HG03442 (cell line): ENCODE results near the gene CTBP1.

Experiments
- ATAC-seq: cut with Tn5 transposase; IDR thresholded peaks from one replicate; pipeline ENCODE4 v1.9.1; 2021; ENCODE audit warnings: mild to moderate bottlenecking, moderate library complexity; ENCODE audit not compliant: unreplicated experiment

The CTBP1 gene

DNA sequence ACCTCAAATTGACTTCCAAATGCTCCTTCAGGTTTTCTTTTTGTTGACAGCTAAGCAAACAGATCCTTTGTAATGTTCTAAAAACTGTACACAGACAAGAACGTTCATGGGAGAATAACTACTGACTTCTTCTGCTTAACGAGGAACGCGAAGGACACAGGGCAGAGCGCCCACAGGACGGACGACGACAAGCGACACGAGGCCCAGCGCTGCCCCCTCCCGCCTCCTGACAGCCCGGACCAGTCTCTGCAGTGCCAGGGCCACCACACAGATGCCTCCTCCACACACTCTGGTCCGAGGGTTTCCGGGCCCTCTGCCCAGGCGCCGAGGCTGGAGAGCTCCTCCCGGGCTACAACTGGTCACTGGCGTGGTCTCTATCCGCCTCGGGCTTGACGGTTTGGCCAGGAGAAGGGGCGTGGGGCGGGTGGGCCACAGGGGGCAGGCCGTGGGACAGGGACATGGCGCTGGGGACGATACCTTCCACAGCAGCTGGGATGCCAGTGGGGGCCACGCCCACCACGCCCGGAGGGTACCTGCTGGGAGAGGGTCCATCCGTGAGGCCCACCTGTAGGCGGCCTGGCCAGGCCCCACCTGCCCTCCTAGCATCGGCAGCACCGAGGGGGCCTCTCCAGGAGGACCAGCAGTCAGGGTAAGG, 36.9 kb downstream of the CTBP1 start:
- no peak for ATAC-seq

DNA sequence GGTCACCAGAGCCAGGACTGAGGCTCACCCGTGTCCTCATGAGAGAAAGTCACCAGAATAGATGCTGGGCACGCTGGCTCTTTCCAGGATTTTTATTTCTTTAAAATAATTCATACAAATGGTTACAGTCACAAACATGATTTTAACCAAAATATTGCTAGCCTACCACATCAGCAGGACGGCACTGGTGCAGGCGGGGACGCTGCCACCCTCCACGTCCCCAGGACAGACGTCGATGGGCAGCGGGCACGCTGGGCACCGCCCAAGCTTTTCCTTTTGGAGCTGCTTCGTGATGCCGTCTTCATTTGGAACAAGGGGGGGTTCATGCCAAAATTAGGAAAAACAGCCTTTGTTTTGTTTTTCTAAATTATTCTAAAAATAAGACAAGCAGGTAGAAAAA, 37.6 kb downstream of the CTBP1 start:
- no peak for ATAC-seq

DNA sequence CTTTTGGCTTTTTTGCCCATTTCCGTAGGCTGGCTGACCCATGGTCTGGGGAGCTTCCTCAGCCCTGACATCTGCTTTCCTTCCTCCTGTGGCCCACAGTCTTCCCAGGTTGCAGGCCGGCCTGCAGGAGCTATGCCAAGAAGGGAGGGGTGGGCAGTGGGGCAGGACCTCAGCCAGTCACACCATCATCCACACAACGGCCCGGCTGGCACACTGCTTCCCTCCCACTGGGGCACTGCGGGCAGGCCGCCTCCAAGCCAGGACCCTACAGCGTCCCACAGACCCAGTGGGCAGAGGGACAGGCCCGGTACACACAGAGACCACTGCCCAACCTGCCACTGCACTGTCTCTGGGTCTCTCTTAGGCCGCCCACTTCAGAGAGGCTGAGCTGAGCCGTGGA, 38.0 kb downstream of the CTBP1 start:
- no peak for ATAC-seq

DNA sequence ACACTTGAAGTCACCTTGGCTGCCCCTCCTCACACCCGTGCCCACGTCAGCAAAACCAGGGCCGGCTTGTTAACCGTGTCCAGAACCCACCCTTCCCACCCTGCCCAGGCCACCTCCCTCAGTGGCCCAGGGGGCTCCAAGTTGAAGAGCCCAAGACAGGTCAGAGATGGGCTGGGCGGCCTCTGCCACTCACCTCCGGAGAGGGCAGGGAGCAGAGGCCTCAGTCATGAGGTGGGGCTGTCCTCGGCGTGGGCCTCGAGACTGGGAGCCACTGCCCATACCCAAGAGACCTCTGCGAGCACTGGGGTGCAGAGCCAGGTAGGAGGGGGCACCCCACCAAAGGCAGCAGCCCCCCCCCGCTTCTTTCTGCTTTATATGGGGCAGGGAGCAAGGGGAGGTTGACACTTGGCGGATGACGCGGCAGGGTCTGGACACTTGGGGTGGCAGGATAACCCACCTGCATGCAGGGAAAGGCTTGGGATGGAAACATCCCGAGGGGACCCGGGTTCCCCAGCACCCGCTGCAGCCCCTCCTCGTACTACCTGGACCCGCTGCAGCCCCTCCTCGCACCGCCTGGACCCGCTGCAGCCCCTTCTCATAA, 38.6 kb downstream of the CTBP1 start:
- no peak for ATAC-seq

DNA sequence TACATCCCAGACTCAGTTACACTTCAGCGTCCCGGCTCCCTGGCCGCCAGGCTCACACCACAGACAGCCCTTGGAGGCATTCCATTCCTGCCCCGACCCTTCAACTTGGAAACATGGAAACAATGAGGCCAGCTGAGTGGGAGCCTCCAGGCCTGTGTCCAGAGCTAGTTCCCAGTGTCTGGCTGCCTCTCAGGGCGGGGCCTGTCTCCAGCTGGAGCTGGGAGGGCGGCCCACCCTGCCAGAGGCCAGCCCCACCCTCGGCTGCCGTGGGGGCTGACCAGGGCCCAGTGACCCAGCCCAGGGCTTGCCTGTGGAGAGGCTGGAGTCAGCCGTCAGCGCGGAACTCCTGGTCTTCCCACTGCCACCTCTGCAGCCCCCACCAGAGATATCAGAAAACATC, 39.1 kb downstream of the CTBP1 start:
- ATAC-seq, result no peak

DNA sequence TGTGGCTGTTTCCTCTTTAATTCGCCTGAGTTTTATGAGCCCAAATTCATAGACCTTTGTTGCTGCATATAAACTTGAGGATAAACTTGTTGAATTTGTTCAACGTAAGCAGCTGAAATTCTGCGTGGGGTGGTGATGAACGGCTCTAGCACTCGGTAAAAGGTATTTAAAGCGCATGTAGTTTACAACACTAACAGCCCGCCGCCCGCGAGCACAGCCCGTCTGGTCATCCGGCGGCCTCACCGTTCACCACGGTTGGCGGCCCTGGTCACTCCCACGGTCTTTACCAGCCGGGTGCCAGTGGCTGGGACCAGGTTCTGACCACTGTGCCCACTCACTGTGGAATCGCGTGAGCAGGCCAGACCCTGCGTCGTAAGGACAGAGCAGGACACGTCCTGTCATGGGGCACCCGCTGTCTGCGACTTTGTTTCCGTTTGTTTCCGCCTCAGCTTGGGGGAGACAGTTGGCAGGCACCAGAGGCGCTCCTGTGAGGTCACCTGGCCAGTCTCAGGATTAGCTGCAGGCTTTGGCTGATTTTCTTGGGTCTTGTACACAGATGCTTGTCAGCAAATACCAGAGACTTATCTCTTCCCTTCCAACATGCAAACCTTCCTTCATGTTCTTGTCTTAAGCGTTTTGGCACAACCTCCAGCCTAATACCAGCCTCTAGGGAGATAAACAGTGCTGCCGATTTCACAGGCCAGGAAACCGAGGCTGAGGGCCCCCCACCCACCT, 39.8 kb downstream of the CTBP1 start:
- ATAC-seq, result no peak

DNA sequence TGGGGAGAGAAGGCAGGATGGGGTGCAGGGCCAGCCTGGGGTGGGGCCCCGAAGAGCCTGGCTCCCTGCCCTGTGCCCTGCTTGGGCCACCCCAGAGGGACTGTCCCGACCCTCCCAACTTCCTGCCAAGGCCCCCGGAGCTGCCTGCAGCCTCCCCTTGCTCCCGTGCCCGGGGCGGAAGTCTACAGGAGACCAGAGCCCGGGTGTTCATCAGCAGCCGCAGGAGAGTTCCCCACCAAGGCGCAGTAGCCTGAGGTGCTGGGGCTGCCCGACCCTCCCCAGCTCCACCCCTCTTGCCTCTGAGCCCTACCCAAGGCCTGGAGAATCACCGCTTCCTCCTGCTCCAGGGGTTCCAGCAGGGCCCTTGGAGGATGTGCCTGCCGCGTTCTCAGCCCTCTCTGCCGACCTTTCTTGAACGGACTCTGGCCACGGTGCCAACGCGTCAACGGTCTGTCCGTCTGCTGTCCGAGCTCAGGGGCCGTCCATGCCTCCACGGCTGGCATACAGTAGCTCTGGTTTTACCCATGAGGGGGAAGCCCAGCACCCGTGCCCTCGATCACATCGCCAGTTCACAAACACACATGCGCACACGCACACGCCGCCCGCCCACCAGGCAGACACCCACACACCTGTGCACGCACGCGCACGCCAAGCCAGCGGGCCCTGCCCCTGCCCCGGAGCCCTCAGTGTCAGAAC, 40.5 kb downstream of the CTBP1 start:
- ATAC-seq, result no peak

DNA sequence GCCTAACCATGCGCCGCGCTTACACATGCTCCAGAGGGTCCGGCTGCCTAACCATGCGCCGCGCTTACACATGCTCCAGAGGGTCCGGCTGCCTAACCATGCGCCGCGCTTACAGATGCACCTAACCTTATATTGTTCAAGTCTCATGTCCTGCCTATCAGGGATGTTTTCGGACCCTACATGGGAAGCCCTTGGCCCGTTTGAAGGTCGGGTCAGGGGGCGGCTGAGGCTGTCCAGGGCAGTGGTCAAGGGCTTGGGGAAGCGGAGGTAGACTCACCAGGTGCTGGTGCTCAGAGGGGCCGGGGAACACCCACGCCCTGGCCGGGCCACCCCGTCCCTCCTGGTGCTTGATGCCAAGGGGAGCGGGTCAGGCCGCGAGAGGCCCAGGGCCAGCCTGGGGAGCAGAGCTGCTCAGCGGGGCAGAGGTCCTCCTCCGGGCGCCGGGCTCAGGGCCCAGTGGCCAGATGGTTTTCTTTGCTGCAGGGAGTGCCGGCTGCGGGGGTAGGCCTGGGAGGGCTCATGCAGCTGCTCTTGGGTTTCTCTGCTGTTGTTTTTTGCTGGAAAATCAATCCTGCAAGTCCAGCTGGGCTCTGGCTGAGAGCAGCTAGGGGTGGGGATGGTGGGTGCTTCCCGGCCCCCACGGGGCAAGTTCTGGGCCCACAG, 41.2 kb downstream of the CTBP1 start:
- ATAC-seq, result no peak

DNA sequence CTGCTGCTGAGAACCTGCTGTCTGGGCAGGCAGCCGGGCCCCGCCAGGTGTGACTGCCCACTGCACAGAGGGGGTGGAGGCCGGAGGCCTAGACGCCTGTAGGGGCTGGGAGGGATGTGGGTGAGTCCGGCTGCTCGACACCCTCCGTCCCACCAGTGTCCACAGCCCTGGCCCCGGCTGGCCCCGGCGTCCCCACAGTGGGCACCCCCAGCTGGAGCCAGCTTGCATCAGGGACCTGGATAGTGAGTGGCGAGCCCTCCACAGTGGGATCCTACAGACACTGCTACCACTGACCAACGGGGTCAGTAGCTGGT, 41.8 kb downstream of the CTBP1 start:
- no peak for ATAC-seq

DNA sequence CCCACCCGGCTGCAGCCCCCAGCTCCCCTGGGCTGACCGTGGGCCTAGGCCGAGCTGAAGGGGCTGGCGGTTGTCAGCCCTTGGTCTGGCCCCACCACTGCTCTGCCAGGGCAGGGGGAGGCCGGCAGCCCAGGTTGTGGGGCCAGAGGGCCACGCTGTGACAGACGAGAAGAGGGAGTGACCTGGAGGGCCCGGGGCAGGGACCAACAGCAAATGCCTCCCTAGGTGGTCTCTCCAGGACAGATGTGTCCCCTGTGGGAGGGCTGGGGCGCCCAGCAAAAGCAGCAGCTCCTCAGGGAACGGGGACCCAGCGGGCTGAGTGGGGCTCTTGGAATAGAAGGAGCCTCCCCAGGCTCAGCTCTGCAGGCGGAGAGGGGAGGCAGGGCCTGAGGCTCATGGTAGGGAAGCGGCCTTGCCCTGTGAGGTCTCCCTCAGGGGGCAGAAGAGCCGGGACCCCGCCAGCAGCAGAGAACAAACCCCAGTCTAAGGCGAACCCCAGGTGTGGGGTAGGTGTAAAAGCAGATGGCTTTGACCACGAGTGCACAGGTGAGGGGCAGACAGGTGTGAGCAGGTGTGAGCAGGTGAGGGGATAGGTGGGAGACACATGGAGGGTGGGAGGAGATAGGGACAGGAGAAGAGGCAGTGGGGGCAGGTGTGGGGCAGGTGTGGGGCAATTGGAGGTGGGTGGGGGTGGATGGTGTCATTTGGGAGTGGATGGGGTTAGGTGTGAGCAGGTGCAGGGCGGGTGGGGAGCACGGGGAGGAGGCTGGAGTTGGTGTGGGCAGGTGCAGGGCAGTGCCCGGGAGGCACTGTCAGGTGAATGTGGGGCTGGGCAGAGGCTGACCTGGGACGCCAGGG, 42.4 kb downstream of the CTBP1 start:
- ATAC-seq, result no peak

DNA sequence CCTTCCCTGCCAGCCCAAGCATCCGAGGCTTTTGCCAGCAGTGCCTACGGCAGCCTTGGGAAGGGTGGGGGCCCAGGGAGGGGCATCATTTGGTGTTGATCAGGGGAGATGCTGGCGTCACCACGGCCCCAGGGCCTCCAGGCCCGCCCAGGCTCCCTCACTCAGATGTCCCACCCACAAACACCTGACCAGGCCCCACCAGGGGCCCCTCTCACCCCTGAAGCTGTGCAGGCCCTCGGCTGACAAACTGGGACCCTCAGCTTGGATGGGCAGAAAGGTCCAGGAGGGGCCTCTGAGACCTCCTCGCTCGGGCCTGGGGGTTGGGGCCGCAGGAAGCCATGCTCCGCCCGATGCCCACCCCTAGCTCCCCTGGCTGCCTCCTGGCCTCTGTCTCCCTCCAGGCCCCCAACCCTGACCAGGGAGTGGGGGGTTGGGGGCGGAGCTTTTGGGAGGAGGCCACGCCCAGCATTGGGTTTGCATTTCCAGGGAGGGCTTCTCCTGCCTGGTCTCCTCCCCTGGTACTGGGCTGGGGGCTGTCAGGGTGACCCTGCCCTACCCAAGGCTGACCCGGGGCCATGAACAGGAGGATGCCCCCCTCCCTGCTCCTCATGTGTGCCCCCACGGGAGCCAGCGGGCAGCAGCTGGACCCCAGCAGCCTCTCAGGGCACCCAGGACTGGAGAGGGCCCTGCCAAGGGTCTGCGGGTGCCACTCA, 43.2 kb downstream of the CTBP1 start:
- no peak for ATAC-seq

DNA sequence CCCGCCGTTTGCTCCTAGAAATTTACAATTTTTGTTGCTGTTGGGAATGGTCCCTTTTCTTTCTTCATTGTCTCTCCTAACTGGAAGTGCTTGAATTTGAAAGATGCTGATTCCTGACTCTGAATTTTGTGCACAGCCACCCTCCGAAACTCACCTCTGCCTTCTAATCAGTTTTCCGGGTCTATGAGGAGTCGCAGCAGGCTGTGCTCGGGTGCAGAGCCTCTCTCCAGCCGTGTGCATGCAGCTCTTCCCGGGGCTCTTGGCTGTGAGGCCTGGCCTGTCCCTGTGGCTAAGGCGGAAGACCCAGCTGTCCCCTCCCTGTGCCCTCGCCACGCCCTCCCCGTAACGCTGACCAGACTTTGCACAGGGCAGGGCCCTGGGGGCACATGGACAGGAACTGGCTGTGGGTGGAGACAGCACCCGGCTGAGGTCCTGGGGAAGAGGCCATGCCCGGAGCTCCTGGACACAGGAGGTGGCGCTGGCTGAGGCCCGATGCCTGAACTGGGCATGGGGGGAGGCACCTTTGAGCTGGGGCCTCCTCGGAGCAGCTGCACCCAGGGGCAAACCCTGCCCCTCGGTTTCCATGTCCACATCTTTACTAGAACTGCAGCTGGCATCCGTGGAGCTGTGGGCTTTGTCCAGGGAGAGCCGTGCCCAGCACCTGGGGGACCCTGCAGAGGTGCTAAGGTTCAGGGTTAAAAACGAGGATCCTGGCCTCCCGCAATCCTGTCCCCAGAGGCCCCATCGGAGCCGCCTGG, 43.9 kb downstream of the CTBP1 start:
- no peak for ATAC-seq

DNA sequence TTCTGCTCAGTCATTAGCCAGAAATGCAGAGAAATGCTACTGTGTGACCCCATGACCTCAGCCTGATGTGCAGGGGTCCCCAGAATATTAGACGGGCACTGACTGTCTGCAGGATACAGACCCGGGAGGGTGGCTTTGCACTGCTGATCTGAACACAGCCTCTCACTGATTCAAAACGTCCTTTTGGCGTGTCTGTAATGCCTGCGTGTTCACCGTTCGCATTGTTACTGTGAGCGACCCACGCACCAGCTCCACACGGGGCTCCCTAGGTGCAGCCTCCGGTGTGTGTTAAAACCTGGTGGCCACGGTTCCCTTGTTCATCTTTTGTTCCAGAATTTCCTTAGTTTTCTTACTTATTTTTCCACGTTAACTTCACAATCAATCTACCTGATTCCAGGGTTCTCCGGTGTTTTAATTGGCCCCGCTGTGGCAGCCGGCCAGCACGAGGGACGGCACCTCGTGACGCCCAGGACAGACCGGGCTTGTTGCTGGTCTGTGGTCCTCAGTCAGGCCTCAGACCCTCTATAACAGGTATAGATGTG, 44.6 kb downstream of the CTBP1 start:
- ATAC-seq, result no peak

DNA sequence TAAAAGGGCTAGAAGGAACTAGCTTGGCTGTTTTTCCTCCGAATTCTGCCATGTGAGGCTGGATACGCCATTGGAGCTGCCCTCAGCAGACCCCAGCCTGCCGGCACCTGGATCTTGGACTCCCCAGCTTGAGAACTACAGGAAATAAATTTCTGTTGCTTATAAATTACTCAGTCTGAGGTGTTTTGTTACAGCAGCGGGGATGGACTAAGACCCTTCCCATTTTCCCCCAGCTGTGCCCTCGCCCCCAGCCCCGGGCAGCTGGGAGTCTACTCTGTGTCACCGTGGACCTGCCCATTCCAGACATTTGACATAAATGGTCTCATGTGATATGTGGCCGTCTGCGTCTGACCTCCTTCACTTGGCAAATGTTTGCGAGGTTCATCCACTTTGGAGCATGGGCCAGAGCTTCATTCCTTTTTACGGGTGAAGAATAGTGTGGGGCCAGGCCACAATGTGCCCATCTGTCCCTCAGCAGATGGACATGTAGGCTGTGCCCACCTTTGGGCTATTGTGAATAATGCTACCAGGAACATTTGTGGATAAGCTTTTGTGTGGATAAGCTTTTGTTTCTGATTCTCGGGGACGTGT, 45.8 kb downstream of the CTBP1 start:
- ATAC-seq, result no peak

DNA sequence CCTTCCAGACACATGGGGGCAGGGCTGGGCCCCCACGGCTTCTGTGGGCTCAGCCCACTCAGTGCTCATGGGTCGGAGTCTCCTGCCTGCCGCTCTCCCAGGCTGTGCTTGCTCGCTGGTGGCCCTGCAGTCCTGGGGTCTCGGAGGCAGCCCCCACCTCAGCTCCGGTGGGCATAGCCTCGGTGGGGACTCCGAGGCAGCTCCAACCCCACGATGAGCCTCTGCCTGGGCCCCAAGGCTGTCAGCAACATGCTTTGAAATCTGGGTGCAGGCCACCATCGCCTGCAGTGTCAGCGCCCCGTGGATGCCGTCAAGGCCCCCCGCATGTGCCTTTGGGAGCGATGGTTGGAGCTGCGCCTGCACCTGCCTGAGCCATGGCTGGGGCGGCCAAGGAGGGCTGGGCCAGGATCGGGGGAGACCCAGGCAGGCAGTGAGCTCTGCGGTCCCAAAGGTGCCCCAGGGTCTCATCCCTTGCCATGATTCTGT, 46.4 kb downstream of the CTBP1 start:
- ATAC-seq, result no peak

DNA sequence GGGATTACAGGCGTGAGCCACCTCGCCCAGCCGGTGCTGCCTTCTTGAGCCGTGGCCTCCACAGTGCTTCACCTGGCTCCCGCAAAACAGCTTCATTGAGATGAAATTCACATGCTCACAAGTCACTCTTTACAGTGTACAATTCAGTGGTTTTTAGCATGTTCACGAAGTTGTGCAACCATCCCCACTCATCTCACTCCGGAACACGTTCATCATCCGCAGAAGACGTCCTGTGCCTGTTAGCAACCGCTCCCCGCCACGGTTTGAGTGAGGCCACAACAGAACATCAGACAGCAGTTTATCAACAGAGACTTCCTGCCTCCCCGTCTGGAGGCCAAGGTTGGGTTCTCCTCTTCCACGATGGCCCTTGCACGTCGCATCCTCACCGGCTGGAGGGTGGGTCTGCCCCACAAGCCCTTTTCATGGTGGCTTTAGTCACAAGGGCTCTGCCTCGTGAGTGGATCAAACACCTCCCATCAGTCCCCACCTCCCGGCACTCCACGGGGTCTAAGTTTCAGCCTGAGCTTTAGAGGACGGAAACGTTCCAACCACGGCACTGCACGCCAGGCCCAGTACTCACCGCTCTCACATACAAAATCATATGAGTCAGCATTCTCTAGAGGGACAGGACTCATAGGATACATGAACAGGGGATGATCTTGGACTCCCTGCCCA, 46.9 kb downstream of the CTBP1 start:
- peak; percentile 37 for ATAC-seq

DNA sequence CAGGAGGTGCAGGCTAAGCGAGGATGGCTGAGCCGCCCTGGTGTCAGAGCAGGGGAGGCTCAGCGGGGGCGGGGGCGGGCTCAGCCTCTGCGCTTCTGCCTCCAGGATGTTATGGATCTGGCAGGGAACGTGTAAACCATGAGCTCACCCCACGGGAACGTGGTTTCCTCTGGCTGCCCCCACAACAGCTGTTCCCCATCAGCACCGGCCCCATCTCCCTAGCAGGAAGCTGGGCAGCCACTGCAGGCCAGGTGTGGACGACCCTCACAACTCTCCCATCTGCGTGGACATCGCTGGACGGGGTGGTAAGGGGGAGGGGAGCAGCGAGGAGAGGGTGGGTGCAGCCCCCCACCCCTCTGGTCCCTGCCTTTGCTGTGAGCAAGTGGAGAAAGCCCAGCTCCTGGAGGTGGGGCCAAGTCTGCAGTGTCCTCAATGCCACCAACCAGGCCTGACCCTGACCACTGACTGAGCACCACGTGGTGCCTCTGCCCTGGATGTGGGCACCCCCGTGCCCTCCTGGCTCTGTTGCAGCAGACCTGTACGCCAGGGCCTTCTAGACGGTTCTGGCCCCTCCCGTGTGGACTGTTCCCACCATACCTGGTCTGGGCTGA, 48.4 kb downstream of the CTBP1 start:
- peak; percentile 8 for ATAC-seq
